ENCODE data around the gene RNF217.

Gene RNF217

GRCh38 chr6:125129354-125129753 is 167.1 kb downstream of the RNF217 start:
- H3K4me3 ChIP-seq (ENCODE audit: low read depth, low read length): no peak overlapping the region
- DNase-seq (ENCODE audit: low read depth): no peak
- TF ChIP-seq, protein P1, sequence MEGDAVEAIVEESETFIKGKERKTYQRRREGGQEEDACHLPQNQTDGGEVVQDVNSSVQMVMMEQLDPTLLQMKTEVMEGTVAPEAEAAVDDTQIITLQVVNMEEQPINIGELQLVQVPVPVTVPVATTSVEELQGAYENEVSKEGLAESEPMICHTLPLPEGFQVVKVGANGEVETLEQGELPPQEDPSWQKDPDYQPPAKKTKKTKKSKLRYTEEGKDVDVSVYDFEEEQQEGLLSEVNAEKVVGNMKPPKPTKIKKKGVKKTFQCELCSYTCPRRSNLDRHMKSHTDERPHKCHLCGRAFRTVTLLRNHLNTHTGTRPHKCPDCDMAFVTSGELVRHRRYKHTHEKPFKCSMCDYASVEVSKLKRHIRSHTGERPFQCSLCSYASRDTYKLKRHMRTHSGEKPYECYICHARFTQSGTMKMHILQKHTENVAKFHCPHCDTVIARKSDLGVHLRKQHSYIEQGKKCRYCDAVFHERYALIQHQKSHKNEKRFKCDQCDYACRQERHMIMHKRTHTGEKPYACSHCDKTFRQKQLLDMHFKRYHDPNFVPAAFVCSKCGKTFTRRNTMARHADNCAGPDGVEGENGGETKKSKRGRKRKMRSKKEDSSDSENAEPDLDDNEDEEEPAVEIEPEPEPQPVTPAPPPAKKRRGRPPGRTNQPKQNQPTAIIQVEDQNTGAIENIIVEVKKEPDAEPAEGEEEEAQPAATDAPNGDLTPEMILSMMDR (IDR thresholded peaks at IDR 0.05; ENCODE audit: insufficient read depth, low read depth, low read length, missing control alignments): no peak

DNA sequence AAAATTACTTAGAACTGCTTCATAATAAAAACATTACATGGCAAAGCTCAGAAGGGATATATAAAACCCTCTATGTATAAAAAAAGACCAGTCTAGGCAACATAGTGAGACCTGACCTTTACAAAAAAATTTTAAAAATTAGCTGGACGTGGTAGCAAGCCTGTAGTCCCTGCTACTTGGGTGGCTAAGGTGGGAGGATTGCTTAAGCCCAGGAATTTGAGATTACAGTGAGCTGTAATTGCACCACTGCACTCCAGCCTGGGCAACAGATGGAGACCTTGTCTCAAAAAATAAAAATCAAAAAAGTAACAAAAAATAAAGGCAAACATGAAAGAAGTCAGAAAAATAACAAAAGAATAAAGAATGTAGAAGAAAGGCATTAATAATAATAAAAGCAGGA is 169.8 kb downstream of the RNF217 start:
- no peak overlapping the region for H3K4me3 ChIP-seq (ENCODE audit: low read depth, low read length)
- TF ChIP-seq, protein P1 (IDR thresholded peaks at IDR 0.05; ENCODE audit: insufficient read depth, low read depth, low read length, missing control alignments): no peak
- DNase-seq (ENCODE audit: low read depth): no peak

DNA sequence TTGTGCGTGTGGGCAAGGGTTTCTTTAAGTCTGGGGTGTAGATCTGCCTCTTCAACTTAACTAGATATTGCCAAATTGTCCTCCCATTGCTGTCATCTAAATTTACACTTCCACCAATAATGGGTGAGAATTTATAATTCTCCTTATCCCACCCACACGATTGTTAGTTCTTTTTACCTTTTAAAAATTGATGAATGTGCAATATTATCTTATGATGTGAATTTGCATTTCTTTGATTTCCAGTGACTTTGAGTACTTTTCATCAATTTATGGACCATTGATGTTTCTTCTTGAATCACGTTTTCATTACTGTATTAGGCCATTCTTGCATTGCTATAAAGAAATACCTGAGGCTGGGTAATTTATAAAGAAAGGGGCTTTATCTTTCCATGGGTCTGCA is 174.1 kb downstream of the RNF217 start:
- no peak for DNase-seq (ENCODE audit: low read depth)
- TF ChIP-seq, protein P1 (IDR thresholded peaks at IDR 0.05; ENCODE audit: insufficient read depth, low read depth, low read length, missing control alignments): no peak
- no peak overlapping the region for H3K4me3 ChIP-seq (ENCODE audit: low read depth, low read length)

DNA sequence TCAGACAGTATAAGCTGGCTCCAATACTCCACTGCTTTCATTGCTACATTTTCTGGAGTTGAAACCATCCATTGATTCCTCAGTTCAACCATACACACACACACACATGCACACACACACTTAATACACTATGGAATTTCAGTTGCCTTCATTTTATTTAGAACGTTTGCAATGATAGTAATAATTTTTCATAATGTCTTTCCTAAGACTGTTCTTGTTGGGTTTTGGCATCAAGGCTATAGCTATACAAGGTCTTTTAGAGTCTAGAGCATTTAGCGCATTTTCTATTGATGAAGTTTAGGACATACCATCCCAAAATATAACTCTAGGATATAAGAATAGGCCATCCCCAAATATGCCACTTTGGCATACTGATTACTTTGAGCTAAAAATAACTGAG is 175.8 kb downstream of the RNF217 start:
- no peak for DNase-seq (ENCODE audit: low read depth)
- TF ChIP-seq, protein P1 (IDR thresholded peaks at IDR 0.05; ENCODE audit: insufficient read depth, low read depth, low read length, missing control alignments): no peak
- no peak overlapping the region for H3K4me3 ChIP-seq (ENCODE audit: low read depth, low read length)

- TF ChIP-seq, protein P1 (IDR thresholded peaks at IDR 0.05; ENCODE audit: insufficient read depth, low read depth, low read length, missing control alignments): no peak
- DNase-seq (ENCODE audit: low read depth): no peak
- no peak overlapping the region for H3K4me3 ChIP-seq (ENCODE audit: low read depth, low read length)
Observed at GRCh38 chr6:125140808-125141207, 178.6 kb downstream of the RNF217 start.
